Measurements from ENCODE around the gene UTP15. TPM values are rescaled to one million over a fixed set of nuclear protein-coding genes. Genes with fewer than 3 reads are reported as not detected.
A peak's percentile ranks its signal among the peaks of the same experiment; 100 is the strongest.

Gene UTP15
- total RNA-seq, 2 donors from 2014 or later = 11.6 to 61.0 TPM

DNA sequence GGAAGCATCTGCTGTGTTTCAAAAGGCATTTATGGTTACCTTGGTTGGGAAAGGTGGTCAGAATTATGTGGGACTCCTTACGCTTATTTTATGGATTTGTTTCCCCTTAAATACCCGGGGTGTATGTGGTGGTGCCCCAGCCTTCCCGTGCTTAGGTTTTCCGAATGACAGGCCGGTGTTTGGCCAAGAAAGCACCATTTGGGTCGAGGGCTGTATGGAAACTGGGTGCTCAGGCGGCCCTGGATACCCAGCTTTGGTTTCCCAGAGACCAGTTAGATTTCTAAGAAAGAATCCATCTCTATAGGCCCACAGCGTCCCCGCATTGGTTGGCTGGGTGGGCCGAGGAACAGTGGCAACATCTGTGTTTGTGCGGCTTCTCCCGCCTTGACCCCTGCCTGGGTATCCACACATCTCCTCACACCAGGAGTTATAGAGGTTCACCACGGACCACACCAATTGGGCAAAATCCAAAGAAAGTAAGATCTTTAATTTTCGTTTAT is 61.3 kb downstream of the UTP15 start:
- Histone ChIP-seq H3K9me3 (no peaks in the 10 kb centered on the region), H3K4me1 (ENCODE audit: control insufficient read depth in 1 of 2, low read depth in 2 of 2) (peaks cover 3 to 27% of the 10 kb centered on the region in 2 donors), H3K36me3 (no peaks in the 10 kb centered on the region), H3K27ac (peak overlapping the region; percentile 71 to 84), H3K4me3 (peak overlapping the region; percentile 85), H3K27me3 (replicated peaks; ENCODE audit: insufficient read depth) (no peaks in the 10 kb centered on the region)
- ATAC-seq (ENCODE audit: insufficient number of reproducible peaks, low FRiP score, low read depth) (no peak), DNase-seq (ENCODE audit: low spot score) (no peak)
- TF ChIP-seq, protein P1, sequence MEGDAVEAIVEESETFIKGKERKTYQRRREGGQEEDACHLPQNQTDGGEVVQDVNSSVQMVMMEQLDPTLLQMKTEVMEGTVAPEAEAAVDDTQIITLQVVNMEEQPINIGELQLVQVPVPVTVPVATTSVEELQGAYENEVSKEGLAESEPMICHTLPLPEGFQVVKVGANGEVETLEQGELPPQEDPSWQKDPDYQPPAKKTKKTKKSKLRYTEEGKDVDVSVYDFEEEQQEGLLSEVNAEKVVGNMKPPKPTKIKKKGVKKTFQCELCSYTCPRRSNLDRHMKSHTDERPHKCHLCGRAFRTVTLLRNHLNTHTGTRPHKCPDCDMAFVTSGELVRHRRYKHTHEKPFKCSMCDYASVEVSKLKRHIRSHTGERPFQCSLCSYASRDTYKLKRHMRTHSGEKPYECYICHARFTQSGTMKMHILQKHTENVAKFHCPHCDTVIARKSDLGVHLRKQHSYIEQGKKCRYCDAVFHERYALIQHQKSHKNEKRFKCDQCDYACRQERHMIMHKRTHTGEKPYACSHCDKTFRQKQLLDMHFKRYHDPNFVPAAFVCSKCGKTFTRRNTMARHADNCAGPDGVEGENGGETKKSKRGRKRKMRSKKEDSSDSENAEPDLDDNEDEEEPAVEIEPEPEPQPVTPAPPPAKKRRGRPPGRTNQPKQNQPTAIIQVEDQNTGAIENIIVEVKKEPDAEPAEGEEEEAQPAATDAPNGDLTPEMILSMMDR (IDR thresholded peaks at IDR 0.05) = no peak

DNA sequence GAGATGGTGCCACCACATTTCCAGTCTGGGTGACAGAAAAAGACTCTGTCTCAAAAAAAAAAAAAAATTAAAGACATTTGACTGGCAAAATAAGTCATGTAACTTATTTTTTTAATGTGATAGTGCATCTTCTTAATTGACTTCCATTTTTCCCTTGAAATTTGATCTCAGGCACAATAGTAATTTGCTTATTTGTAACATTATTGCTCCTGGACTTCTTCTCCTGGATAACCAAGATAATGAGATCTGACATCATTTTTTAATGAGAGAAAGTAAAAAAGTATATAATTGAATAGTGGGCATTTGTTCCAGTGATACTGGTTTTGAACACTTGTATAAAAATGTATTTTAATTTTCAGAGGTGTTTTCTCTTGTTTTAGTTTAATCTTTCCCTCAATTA is 63.9 kb downstream of the UTP15 start:
- H3K4me1 ChIP-seq (ENCODE audit: control insufficient read depth in 1 of 2, low read depth in 2 of 2) = peaks cover 3 to 27% of the 10 kb centered on the region in 2 donors
- DNase-seq (ENCODE audit: low spot score) (no peak), ATAC-seq (ENCODE audit: insufficient number of reproducible peaks, low FRiP score, low read depth) (no peak)
- no peaks in the 10 kb centered on the region for H3K36me3 ChIP-seq
- H3K9me3 ChIP-seq = no peaks in the 10 kb centered on the region
- TF ChIP-seq, protein P1 (IDR thresholded peaks at IDR 0.05) = no peak
- H3K4me3 ChIP-seq = no peak overlapping the region
- H3K27me3 ChIP-seq (replicated peaks; ENCODE audit: insufficient read depth) = no peaks in the 10 kb centered on the region
- no peak overlapping the region for H3K27ac ChIP-seq

DNA sequence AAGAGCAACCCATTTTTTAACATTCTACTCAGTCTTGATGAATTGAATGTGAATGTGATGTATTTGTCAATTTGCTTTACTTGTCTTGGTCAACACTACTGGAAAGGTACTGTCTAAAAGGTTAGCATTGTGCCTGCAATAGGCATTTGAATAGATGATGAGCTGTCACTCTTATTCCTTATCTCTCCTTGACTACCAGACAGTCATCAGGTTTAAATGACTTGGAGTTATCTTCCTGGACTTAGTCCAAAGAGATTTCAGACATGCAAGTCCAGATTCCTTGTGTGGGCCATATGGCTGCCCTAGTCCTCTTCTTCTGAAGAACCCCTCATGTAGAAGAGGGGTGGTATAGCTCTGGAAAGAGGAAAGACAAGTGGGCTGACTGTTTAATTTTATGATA is 65.2 kb downstream of the UTP15 start:
- TF ChIP-seq, protein P1 (IDR thresholded peaks at IDR 0.05) = no peak
- no peak overlapping the region for H3K4me3 ChIP-seq
- H3K27ac ChIP-seq = no peak overlapping the region
- no peaks in the 10 kb centered on the region for H3K36me3 ChIP-seq
- peaks cover 3 to 21% of the 10 kb centered on the region in 2 donors for H3K4me1 ChIP-seq (ENCODE audit: control insufficient read depth in 1 of 2, low read depth in 2 of 2)
- H3K9me3 ChIP-seq = no peaks in the 10 kb centered on the region
- DNase-seq (ENCODE audit: low spot score) (no peak), ATAC-seq (ENCODE audit: insufficient number of reproducible peaks, low FRiP score, low read depth) (no peak)
- H3K27me3 ChIP-seq (replicated peaks; ENCODE audit: insufficient read depth) = no peaks in the 10 kb centered on the region

DNA sequence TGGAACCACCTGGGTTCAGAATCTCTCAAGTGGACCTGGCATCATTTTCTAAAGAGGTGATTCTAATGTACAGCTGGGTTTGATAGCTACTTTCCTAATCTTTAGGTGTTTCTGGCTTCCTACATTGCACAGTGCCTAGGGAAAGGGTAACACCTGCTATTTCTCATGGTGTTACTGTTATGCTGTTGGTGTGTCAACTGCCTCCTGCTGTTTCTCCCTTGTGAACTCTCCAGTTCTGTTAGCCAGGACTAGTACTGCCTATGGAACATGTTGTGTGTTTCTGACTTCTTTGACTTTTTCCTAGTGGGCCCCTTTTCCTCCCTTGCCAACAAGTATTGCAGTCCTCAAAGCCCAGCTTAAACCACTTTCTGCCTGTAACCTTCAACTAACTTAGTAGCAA is 66.0 kb downstream of the UTP15 start:
- no peak overlapping the region for H3K4me3 ChIP-seq
- TF ChIP-seq, protein P1 (IDR thresholded peaks at IDR 0.05) = no peak
- H3K36me3 ChIP-seq = no peaks in the 10 kb centered on the region
- H3K9me3 ChIP-seq = no peaks in the 10 kb centered on the region
- H3K27me3 ChIP-seq (replicated peaks; ENCODE audit: insufficient read depth) = no peaks in the 10 kb centered on the region
- peak overlapping the region in 1 of 2 donors; percentile 8 for H3K27ac ChIP-seq
- no peak for ATAC-seq (ENCODE audit: insufficient number of reproducible peaks, low FRiP score, low read depth)
- peaks cover 3 to 21% of the 10 kb centered on the region in 2 donors for H3K4me1 ChIP-seq (ENCODE audit: control insufficient read depth in 1 of 2, low read depth in 2 of 2)
- DNase-seq (ENCODE audit: low spot score) = no peak

Other genes with a start within 250 kb of the UTP15 start
- gene FOXD1, start 117.0 kb upstream of the UTP15 start, total RNA-seq = 10 to 100 TPM in 1 of 2 donors, 1 to 10 TPM in 1; 6.8 to 10.0 TPM
- gene BTF3, start 67.3 kb upstream of the UTP15 start, total RNA-seq = 100 to 1,000 TPM; 250 to 407 TPM
- gene ANKRA2, start 104 bp upstream of the UTP15 start, total RNA-seq = 10 to 100 TPM; 13.1 to 35.6 TPM
- 10 to 100 TPM; 35.5 to 40.8 TPM for gene ARHGEF28, start 60.5 kb downstream of the UTP15 start, total RNA-seq

All from thoracic aorta (tissue), 2 donors.